ENCODE results near the gene OPTC.

DNA sequence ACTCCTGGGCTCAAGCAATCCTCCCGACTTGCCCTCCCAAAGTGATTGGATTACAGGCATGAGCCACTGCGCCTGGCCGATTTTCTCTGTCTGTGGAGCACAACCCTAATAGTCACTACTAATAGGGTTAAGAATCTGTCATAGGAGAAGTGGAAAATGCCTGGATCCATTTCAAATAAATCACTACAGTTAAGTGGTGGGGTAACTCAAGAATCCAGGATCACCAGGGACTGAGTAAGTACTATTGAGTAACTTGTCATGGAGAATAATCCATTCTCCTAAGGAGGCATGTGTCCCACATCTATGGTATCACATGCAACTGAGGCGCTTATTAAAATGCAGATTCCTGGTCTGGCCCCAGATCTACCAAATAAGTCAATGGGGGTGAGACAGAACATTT lies 53.2 kb downstream of the OPTC start:
- TF ChIP-seq, protein P1, sequence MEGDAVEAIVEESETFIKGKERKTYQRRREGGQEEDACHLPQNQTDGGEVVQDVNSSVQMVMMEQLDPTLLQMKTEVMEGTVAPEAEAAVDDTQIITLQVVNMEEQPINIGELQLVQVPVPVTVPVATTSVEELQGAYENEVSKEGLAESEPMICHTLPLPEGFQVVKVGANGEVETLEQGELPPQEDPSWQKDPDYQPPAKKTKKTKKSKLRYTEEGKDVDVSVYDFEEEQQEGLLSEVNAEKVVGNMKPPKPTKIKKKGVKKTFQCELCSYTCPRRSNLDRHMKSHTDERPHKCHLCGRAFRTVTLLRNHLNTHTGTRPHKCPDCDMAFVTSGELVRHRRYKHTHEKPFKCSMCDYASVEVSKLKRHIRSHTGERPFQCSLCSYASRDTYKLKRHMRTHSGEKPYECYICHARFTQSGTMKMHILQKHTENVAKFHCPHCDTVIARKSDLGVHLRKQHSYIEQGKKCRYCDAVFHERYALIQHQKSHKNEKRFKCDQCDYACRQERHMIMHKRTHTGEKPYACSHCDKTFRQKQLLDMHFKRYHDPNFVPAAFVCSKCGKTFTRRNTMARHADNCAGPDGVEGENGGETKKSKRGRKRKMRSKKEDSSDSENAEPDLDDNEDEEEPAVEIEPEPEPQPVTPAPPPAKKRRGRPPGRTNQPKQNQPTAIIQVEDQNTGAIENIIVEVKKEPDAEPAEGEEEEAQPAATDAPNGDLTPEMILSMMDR (IDR thresholded peaks at IDR 0.05) = no peak
- TF ChIP-seq POLR2AphosphoS5 (IDR thresholded peaks at IDR 0.05) (no peak), POLR2A (IDR thresholded peaks at IDR 0.05) (no peak), EP300 (IDR thresholded peaks at IDR 0.05) (no peak)

Data from stomach (tissue), 4 donors.